Measurements from ENCODE around the gene CABLES2.

The CABLES2 gene

GRCh38 chr20:62344092-62344491 is 63.0 kb downstream of the CABLES2 start:
- DNase-seq: no peak

- no peak for DNase-seq
Measured at GRCh38 chr20:62342910-62343309, 64.2 kb downstream of the CABLES2 start.

- DNase-seq: no peak
Measured at GRCh38 chr20:62339647-62340062, 67.4 kb downstream of the CABLES2 start.

Measured in GF-D8 (cell line).